MCF 10A (cell line): ENCODE results near the gene SYNE1. TPM values are rescaled to one million over a fixed set of nuclear protein-coding genes. Genes with fewer than 3 reads are reported as not detected.
A peak's percentile ranks its signal among the peaks of the same experiment; 100 is the strongest.

Experiments
- BruUV-seq: library from RNA; stranded (reverse); fragments of 400-500 nt; replicated peaks from 2 replicates; lab custom pipeline; 2021; lab: Mats Ljungman, UMichigan
- CTCF ChIA-PET: fragments of 300-600 bp; sonication (Branson Sonifier 250); formaldehyde crosslinking; extraction: SDS; loops from one replicate; lab custom pipeline; 2021; ENCODE audit warnings: antibody characterized with exemption, inconsistent platforms; lab: Yijun Ruan, JAX
- POLR2A ChIA-PET: fragments of 300-600, 350-650 bp; sonication (Branson Sonifier 250); formaldehyde crosslinking; extraction: SDS; loops from one replicate; lab custom pipeline; 2020; ENCODE audit warnings: antibody characterized with exemption, inconsistent platforms; lab: Yijun Ruan, JAX
- DNase-seq: peaks from one replicate; pipeline ENCODE4 v3.0.0-alpha.2; 2018; ENCODE audit not compliant: unreplicated experiment
- H3K27ac Mint-ChIP-seq: one replicate; pipeline ENCODE4 v1.8.0; 2022; ENCODE audit warnings: mild to moderate bottlenecking, low read depth, mixed read lengths; ENCODE audit not compliant: unreplicated experiment
- H3K27me3 Mint-ChIP-seq: one replicate; pipeline ENCODE4 v1.8.0; 2022; ENCODE audit warnings: mixed read lengths; ENCODE audit not compliant: insufficient read depth, unreplicated experiment
- H3K36me3 Mint-ChIP-seq: one replicate; pipeline ENCODE4 v1.8.0; 2022; ENCODE audit warnings: mild to moderate bottlenecking, moderate library complexity, mixed read lengths; ENCODE audit not compliant: insufficient read depth, unreplicated experiment
- H3K4me1 Mint-ChIP-seq: one replicate; pipeline ENCODE4 v1.8.0; 2022; ENCODE audit warnings: mixed read lengths; ENCODE audit not compliant: insufficient read depth, unreplicated experiment
- H3K4me3 Mint-ChIP-seq: one replicate; pipeline ENCODE4 v1.8.0; 2022; ENCODE audit warnings: mild to moderate bottlenecking, moderate library complexity, mixed read lengths; ENCODE audit not compliant: unreplicated experiment
- H3K9me3 Mint-ChIP-seq: one replicate; pipeline ENCODE4 v1.8.0; 2022; ENCODE audit warnings: mixed read lengths; ENCODE audit not compliant: unreplicated experiment
- intact Hi-C: fragments of 100-400 bp; cut with micrococcal nuclease; formaldehyde crosslinking; loops from 2 replicates; pipeline ENCODE4 v1.14.1; 2022
- total RNA-seq: library from RNA; stranded (reverse); gene quantifications from 2 replicates; pipeline ENCODE4 v1.2.3, GENCODE V29; 2022
- TF ChIP-seq, protein P1 (sequence below): fragments of 200-600 bp; IDR thresholded peaks from one replicate; pipeline ENCODE4 v1.8.0; 2022; ENCODE audit warnings: antibody characterized with exemption, mild to moderate bottlenecking; ENCODE audit not compliant: unreplicated experiment

Gene SYNE1
- total RNA-seq, 1 experiment from 2014 or later: 25.4 TPM

- no peak for DNase-seq
These were observed 321.1 kb downstream of the SYNE1 start for GRCh38 chr6:152316024-152316423.

DNA sequence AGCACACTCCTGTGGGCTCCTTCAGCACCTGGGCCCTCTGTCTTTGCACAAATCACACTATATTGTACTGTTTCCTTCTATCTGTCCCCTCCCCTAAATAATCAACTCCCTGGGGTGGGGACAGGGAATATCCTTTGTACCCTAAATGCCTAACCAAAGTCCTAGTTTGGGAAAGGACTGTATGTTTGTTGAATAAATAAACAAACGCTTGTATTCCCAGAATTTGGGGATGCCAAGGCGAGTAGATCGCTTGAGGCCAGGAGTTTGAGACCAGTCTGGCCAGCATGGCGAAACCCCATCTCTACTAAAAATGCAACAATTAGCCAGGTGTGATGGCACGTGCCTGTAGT, 322.7 kb downstream of the SYNE1 start:
- Mint-ChIP-seq H3K4me3 (peak overlapping the region; percentile 26), H3K9me3 (no peaks in the 10 kb centered on the region), H3K27ac (peak overlapping the region; percentile 97), H3K36me3 (peaks cover 13% of the 10 kb centered on the region), H3K4me1 (peaks cover 11% of the 10 kb centered on the region), H3K27me3 (no peaks in the 10 kb centered on the region)
- POLR2A ChIA-PET: interaction anchor here (0.6 to 2.3 kb wide), 2 partner anchors 13 to 508 kb away, joined by 3 to 12 read pairs; no protein-coding TSS in a partner anchor
- BruUV-seq: no TSS peak
- intact Hi-C loops: no loop called here
- CTCF ChIA-PET: interaction anchor here (3.4 kb wide), 1 partner anchor 23 kb away, joined by 25 read pairs; no protein-coding TSS in a partner anchor
- TF ChIP-seq, protein P1, sequence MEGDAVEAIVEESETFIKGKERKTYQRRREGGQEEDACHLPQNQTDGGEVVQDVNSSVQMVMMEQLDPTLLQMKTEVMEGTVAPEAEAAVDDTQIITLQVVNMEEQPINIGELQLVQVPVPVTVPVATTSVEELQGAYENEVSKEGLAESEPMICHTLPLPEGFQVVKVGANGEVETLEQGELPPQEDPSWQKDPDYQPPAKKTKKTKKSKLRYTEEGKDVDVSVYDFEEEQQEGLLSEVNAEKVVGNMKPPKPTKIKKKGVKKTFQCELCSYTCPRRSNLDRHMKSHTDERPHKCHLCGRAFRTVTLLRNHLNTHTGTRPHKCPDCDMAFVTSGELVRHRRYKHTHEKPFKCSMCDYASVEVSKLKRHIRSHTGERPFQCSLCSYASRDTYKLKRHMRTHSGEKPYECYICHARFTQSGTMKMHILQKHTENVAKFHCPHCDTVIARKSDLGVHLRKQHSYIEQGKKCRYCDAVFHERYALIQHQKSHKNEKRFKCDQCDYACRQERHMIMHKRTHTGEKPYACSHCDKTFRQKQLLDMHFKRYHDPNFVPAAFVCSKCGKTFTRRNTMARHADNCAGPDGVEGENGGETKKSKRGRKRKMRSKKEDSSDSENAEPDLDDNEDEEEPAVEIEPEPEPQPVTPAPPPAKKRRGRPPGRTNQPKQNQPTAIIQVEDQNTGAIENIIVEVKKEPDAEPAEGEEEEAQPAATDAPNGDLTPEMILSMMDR: no peak
- DNase-seq: no peak

More at GRCh38 chr6:152316024-152316423, 321.1 kb downstream of the SYNE1 start:
- intact Hi-C loops: no loop called here
- ChIA-PET POLR2A (interaction anchor here (1.3 to 4.5 kb wide), 2 partner anchors 14 to 18 kb away, joined by 3 to 22 read pairs; no protein-coding TSS in a partner anchor), CTCF (interaction anchor here (0.9 to 3.4 kb wide), 4 partner anchors 22 to 319 kb away, joined by 4 to 25 read pairs (median 5); no protein-coding TSS in a partner anchor)
- Mint-ChIP-seq H3K36me3 (peaks cover 13% of the 10 kb centered on the region), H3K9me3 (no peaks in the 10 kb centered on the region), H3K4me3 (no peak overlapping the region), H3K4me1 (peaks cover 11% of the 10 kb centered on the region), H3K27ac (no peak overlapping the region), H3K27me3 (no peaks in the 10 kb centered on the region)
- BruUV-seq: no TSS peak
- TF ChIP-seq, protein P1: no peak

GRCh38 chr6:152313542-152314482, 323.4 kb downstream of the SYNE1 start:
- no peaks in the 10 kb centered on the region for H3K9me3 Mint-ChIP-seq
- H3K36me3 Mint-ChIP-seq: peaks cover 13% of the 10 kb centered on the region
- POLR2A ChIA-PET: interaction anchor here (0.6 to 2.3 kb wide), 3 partner anchors 12 to 508 kb away, joined by 3 to 12 read pairs (median 3); no protein-coding TSS in a partner anchor
- H3K27me3 Mint-ChIP-seq: no peaks in the 10 kb centered on the region
- no peak for DNase-seq
- peaks cover 11% of the 10 kb centered on the region for H3K4me1 Mint-ChIP-seq
- intact Hi-C loops: no loop called here
- H3K27ac Mint-ChIP-seq: peak overlapping the region; percentile 97
- no TSS peak for BruUV-seq
- peak overlapping the region; percentile 26 for H3K4me3 Mint-ChIP-seq
- TF ChIP-seq, protein P1: no peak
- CTCF ChIA-PET: interaction anchor here (0.7 to 0.8 kb wide), 2 partner anchors 14 to 25 kb away, joined by 3 read pairs; no protein-coding TSS in a partner anchor

DNA sequence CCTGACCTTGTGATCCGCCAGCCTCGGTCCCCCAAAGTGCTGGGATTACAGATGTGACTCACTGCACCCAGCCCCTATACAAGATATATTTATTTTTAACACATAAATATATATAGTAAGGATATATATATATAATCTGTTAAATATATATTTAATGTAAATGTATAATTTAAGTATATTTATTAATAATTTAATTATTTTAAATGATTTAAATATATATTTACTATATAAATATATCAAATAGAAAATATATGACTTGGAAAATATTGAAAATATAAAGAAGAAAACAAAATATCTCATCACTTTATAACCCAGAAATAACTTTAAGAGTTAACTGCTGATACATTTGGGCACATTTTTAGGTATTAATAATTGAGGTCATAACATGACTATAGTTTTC, 324.7 kb downstream of the SYNE1 start:
- Mint-ChIP-seq H3K4me1 (peaks cover 11% of the 10 kb centered on the region), H3K27ac (no peak overlapping the region), H3K36me3 (peaks cover 13% of the 10 kb centered on the region), H3K9me3 (no peaks in the 10 kb centered on the region), H3K4me3 (no peak overlapping the region), H3K27me3 (no peaks in the 10 kb centered on the region)
- TF ChIP-seq, protein P1: no peak
- POLR2A ChIA-PET: no interaction called here
- no TSS peak for BruUV-seq
- no peak for DNase-seq
- intact Hi-C loops: no loop called here
- CTCF ChIA-PET: interaction anchor here (0.7 to 2.1 kb wide), 2 partner anchors 11 to 26 kb away, joined by 3 to 6 read pairs; no protein-coding TSS in a partner anchor
